ENCODE results near the gene KLHL10.

KLHL10 gene

DNA sequence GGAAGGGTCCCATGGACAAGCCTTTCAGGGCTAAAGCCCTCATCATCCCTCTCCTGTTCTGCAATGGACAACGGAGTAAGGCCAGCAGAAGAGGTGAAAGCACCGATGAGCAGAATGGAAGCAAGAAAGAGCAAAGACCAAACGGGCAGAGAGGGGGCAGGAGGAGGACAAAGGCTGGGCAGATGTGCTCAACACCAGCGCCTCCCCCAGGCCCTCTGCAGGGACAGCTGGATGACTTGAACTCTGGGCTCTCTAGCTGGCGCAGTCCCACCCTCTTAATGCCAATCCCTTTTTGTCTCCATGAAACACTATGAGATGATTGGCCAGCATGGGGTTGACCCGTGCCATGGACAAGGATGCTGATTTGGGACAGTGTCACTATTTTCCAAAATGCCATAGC is 59.1 kb downstream of the KLHL10 start:
- Histone ChIP-seq H3K27ac (no peak overlapping the region), H3K36me3 (peaks cover 94% of the 10 kb centered on the region), H3K9me3 (no peaks in the 10 kb centered on the region), H3K4me1 (ENCODE audit: control insufficient read depth in 1 of 2, insufficient read depth in 1 of 2, low read depth in 1 of 2, low read length in 1 of 2) (no peaks in the 10 kb centered on the region), H3K27me3 (no peaks in the 10 kb centered on the region), H3K4me3 (ENCODE audit: low read depth in 1 of 2, low read length in 1 of 2) (no peak overlapping the region)
- TF ChIP-seq, protein P1, sequence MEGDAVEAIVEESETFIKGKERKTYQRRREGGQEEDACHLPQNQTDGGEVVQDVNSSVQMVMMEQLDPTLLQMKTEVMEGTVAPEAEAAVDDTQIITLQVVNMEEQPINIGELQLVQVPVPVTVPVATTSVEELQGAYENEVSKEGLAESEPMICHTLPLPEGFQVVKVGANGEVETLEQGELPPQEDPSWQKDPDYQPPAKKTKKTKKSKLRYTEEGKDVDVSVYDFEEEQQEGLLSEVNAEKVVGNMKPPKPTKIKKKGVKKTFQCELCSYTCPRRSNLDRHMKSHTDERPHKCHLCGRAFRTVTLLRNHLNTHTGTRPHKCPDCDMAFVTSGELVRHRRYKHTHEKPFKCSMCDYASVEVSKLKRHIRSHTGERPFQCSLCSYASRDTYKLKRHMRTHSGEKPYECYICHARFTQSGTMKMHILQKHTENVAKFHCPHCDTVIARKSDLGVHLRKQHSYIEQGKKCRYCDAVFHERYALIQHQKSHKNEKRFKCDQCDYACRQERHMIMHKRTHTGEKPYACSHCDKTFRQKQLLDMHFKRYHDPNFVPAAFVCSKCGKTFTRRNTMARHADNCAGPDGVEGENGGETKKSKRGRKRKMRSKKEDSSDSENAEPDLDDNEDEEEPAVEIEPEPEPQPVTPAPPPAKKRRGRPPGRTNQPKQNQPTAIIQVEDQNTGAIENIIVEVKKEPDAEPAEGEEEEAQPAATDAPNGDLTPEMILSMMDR (IDR thresholded peaks at IDR 0.05): no peak
